Measurements from ENCODE around the gene PTGES3.

The PTGES3 gene

DNA sequence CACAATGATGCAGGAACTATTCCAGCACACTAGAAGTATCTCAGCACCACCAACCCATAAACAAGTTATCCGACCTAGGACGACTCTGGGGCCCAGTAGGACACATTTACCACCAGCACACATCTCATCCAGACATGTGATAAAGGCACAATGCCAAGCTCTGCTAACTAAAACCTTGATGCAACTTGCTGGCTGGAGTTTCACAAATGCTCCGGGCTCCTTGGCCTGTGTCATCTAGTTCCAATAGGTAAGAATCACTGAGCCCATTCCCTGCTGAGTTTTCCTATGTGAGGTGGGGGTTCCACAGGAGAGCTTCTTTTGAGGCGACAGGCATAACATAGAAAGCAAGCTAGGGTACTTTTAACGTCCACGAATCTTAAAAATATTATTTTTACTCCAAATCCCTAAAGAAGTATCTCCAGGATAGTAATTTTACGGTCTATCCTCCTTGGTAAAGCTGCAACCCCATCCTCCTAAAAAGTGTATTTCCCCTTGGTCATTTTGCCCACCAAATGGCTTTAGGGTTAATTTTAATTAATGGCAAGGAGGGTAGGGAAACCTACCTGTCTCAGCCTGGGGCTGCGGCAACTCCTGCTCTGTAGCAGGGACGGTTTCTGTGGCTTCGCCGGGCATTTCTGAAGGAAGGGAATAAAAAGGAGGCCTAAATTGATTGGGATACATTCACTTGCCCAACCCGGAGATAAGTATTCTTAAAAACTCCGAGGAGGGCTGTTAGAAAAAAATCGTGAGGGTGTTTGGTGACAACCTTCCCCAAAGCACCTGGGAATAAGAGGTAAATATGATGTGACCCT lies 36.0 kb upstream of the PTGES3 start:
- peak overlapping the region; percentile 90 to 99 for H3K4me3 ChIP-seq (replicated peaks in 1 of 2; ENCODE audit: low read depth in 2 of 2, low read length in 2 of 2)
- peak; percentile 87 to 88 for DNase-seq (ENCODE audit: low read depth in 2 of 2)
- TF ChIP-seq, protein P1, sequence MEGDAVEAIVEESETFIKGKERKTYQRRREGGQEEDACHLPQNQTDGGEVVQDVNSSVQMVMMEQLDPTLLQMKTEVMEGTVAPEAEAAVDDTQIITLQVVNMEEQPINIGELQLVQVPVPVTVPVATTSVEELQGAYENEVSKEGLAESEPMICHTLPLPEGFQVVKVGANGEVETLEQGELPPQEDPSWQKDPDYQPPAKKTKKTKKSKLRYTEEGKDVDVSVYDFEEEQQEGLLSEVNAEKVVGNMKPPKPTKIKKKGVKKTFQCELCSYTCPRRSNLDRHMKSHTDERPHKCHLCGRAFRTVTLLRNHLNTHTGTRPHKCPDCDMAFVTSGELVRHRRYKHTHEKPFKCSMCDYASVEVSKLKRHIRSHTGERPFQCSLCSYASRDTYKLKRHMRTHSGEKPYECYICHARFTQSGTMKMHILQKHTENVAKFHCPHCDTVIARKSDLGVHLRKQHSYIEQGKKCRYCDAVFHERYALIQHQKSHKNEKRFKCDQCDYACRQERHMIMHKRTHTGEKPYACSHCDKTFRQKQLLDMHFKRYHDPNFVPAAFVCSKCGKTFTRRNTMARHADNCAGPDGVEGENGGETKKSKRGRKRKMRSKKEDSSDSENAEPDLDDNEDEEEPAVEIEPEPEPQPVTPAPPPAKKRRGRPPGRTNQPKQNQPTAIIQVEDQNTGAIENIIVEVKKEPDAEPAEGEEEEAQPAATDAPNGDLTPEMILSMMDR (IDR thresholded peaks at IDR 0.05; ENCODE audit: low read depth, low read length): no peak

DNA sequence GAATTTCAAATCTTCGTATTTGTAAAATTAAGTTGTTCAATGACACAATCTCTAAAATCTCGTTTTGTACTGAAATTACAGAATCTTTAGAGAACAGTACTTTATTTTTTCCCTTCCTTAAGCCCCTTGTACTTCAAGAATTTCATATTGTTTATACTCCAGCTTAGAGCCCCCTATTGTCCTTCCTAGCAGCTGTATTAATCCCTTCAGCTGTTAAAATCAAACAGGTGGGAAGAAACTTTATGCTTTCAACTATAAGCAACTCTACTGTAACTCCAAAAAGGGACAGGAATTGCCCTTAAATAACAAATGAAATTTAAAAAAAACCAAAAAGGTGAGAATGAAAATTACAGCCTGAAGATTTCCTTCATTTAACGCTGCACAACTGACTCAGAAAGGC lies 35.3 kb upstream of the PTGES3 start:
- H3K4me3 ChIP-seq (replicated peaks in 1 of 2; ENCODE audit: low read depth in 2 of 2, low read length in 2 of 2): peak overlapping the region; percentile 90 to 99
- TF ChIP-seq, protein P1 (IDR thresholded peaks at IDR 0.05; ENCODE audit: low read depth, low read length): no peak

DNA sequence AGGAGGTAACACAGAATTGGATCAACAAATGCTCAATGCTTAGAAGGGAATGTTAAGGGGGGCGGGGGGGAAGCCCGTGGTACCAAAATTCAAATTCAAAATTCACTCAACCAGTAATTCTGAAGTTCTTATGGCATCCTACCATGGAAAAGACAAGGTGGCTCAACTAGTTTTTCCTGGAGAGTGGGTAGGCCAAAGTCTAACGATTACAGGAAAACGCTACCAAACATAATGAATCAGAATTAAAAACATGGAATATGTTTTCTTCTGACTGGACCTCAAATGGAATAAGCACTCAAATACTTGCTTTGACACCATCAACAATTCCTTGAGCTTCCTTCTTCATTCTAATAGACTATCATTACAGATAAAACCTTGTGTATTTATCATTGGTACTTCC lies 34.7 kb upstream of the PTGES3 start:
- TF ChIP-seq, protein P1 (IDR thresholded peaks at IDR 0.05; ENCODE audit: low read depth, low read length): no peak
- no peak for DNase-seq (ENCODE audit: low read depth in 2 of 2)
- H3K4me3 ChIP-seq (replicated peaks in 1 of 2; ENCODE audit: low read depth in 2 of 2, low read length in 2 of 2): peak overlapping the region in 1 of 2 donors; percentile 99

More for the DNA sequence above, 35.3 kb upstream of the PTGES3 start:
- no peak for DNase-seq (ENCODE audit: low read depth in 2 of 2)

DNA sequence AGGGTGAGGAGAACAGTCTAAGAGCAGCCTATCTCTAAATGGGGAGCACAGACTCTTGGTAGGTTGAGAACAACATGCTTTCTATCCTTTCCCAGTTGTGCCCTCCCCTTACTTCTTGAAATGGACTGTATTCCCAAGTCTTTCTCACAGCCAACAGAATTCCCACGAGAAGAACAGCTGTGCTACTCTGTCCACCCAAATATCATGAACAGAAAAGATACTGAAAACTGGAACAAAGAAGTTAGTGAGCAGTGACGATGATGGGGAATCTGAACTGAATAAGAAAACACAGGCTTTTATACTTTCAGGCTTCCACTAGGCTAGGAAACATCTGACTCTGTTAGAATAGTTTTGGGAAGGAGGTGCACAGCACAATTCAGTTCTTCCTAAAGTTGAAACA lies 33.6 kb upstream of the PTGES3 start:
- TF ChIP-seq, protein P1 (IDR thresholded peaks at IDR 0.05; ENCODE audit: low read depth, low read length): no peak
- H3K4me3 ChIP-seq (replicated peaks in 1 of 2; ENCODE audit: low read depth in 2 of 2, low read length in 2 of 2): peak overlapping the region in 1 of 2 donors; percentile 7
- peak in 1 of 2 donors; percentile 16 for DNase-seq (ENCODE audit: low read depth in 2 of 2)

DNA sequence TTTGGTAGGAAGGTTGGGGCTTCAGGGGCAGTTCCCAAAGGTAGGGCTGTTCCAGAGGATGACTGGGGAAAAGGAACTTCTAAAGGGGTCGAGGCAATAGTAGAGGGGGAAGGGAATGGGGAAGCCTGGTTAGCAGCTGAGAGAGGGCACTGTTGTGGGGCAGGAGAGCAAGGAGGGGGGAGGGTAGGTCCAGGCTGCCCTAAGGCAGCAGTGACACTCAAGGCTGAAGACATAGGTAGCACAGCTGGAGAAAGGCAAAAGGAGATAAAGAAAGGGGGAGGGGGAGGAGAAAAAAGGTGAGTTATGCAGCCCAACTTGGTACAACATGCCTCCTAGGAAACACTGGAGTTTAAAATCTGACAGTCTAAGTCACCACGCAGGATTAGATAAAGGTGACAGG lies 33.1 kb upstream of the PTGES3 start:
- no peak overlapping the region for H3K4me3 ChIP-seq (replicated peaks in 1 of 2; ENCODE audit: low read depth in 2 of 2, low read length in 2 of 2)

DNA sequence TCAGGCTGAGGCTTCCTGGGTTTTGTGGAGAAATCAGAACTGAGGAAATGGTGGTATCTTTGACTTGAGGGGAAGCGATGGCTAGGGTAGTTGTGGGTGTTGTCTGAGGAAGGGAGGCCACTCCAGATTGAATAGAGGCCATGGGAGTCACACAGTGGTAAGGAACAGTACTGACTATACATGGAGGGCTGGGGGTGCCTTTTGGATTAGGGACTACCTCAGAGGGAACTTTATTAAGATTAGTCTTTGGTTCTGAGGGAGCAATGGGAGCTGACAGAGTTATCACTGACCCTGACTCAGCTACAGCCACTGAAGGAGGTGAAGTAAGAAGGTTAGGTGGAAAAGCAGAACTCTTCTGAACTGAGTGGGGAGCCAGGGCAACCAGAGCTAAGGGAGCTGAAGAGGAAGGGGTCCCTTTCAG lies 32.7 kb upstream of the PTGES3 start:
- TF ChIP-seq, protein P1 (IDR thresholded peaks at IDR 0.05; ENCODE audit: low read depth, low read length): no peak
- no peak for DNase-seq (ENCODE audit: low read depth in 2 of 2)
- H3K4me3 ChIP-seq (replicated peaks in 1 of 2; ENCODE audit: low read depth in 2 of 2, low read length in 2 of 2): no peak overlapping the region

More for the DNA sequence above, 33.1 kb upstream of the PTGES3 start:
- no peak for DNase-seq (ENCODE audit: low read depth in 2 of 2)
- TF ChIP-seq, protein P1 (IDR thresholded peaks at IDR 0.05; ENCODE audit: low read depth, low read length): no peak

Measured in cardiac fibroblast (primary cell).